Ishikawa (cell line): ENCODE measurements around the gene TMIGD1.

ENCODE experiments used
- CEBPB ChIP-seq: IDR thresholded peaks from 2 replicates; pipeline ENCODE4 v1.6.1; 2012
- CREB1 ChIP-seq: IDR thresholded peaks from 2 replicates; pipeline ENCODE4 v1.6.1; 2012; ENCODE audit warnings: low read depth
- EGR1 ChIP-seq: IDR thresholded peaks from 2 replicates; pipeline ENCODE4 v1.6.1; 2012
- EP300 ChIP-seq: IDR thresholded peaks from 2 replicates; pipeline ENCODE4 v1.6.1; 2012; ENCODE audit warnings: borderline replicate concordance
- FOXM1 ChIP-seq: IDR thresholded peaks from 2 replicates; pipeline ENCODE4 v1.6.1; 2012; ENCODE audit warnings: low read depth, borderline replicate concordance
- NFIC ChIP-seq: IDR thresholded peaks from 2 replicates; pipeline ENCODE4 v1.6.1; 2012
- RAD21 ChIP-seq: IDR thresholded peaks from 2 replicates; pipeline ENCODE4 v1.6.1; 2012; ENCODE audit warnings: low read depth
- REST ChIP-seq: IDR thresholded peaks from 2 replicates; pipeline ENCODE4 v1.6.1; 2012; ENCODE audit warnings: low read depth, mild to moderate bottlenecking
- TAF1 ChIP-seq: IDR thresholded peaks from 2 replicates; pipeline ENCODE4 v1.6.1; 2012; ENCODE audit warnings: low read depth, mild to moderate bottlenecking
- TCF12 ChIP-seq: IDR thresholded peaks from 2 replicates; pipeline ENCODE4 v1.6.1; 2012; ENCODE audit warnings: low read depth
- TEAD4 ChIP-seq: IDR thresholded peaks from 2 replicates; pipeline ENCODE4 v1.6.1; 2012
- YY1 ChIP-seq: IDR thresholded peaks from 2 replicates; pipeline ENCODE4 v1.6.1; 2012; ENCODE audit warnings: low read depth
- ZBTB7A ChIP-seq: IDR thresholded peaks from 2 replicates; pipeline ENCODE4 v1.6.1; 2012; ENCODE audit warnings: low read depth
- TF ChIP-seq, protein P1 (sequence below): IDR thresholded peaks from 2 replicates; pipeline ENCODE4 v1.6.1; 2012
- TF ChIP-seq, protein P2 (sequence below): IDR thresholded peaks from 2 replicates; pipeline ENCODE4 v1.6.1; 2012

Gene TMIGD1, protein sequence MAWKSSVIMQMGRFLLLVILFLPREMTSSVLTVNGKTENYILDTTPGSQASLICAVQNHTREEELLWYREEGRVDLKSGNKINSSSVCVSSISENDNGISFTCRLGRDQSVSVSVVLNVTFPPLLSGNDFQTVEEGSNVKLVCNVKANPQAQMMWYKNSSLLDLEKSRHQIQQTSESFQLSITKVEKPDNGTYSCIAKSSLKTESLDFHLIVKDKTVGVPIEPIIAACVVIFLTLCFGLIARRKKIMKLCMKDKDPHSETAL

GRCh38 chr17:30333503-30334360 lies at the start of gene TMIGD1:
Gene TMIGD1 (minus strand): TSS chr17:30334057. CDS start chr17:30332133, 1,924 bp downstream.
- TF ChIP-seq TAF1 (no peak), RAD21 (no peak), CREB1 (no peak), ZBTB7A (no peak), CEBPB (no peak), TEAD4 (no peak), TCF12 (no peak), YY1 (no peak), EGR1 (no peak), NFIC (no peak), EP300 (no peak), FOXM1 (no peak), REST (no peak)
- TF ChIP-seq, protein P1, sequence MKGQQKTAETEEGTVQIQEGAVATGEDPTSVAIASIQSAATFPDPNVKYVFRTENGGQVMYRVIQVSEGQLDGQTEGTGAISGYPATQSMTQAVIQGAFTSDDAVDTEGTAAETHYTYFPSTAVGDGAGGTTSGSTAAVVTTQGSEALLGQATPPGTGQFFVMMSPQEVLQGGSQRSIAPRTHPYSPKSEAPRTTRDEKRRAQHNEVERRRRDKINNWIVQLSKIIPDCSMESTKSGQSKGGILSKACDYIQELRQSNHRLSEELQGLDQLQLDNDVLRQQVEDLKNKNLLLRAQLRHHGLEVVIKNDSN: no peak
- TF ChIP-seq, protein P2, sequence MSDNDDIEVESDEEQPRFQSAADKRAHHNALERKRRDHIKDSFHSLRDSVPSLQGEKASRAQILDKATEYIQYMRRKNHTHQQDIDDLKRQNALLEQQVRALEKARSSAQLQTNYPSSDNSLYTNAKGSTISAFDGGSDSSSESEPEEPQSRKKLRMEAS: no peak

DNA sequence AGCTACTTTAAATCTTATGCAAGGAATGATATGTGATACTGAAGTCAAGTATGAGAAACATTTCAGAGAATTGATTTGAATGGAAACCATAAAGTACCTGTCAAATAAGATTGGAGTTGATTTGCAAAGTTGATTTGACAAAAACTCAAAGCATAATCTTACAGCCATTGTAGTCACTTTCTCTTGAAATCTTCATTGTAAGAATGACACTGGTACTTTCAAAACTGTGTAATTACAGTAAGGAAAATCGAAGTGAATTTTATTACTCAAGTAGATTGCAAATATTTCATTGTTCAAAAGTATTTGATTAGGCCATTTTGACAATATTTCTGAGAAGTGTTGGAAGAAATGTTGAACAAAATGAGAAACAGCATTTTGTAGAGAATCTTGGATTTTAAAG lies 48.5 kb upstream of the TMIGD1 start:
- no peak for TF ChIP-seq TCF12

DNA sequence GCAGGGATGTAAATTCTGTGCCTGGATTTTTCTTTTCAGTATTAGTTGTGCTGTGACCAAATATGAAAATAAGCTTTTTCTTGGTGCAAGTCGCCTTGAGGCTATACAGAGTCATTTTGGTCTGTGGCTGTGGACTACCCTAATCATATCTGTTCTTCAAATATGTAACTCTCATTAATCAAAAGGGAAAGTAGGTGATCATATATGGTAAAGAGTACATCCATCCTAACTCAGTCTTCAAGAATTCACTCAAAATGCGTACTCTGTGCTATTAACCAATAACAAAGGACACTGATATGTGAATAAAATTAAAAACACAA lies 47.4 kb upstream of the TMIGD1 start:
- TF ChIP-seq EGR1: no peak
- TF ChIP-seq FOXM1: no peak
- no peak for TF ChIP-seq CREB1
- no peak for TF ChIP-seq TEAD4
- TF ChIP-seq YY1: no peak
- no peak for TF ChIP-seq TCF12
- TF ChIP-seq, protein P1: no peak
- no peak for TF ChIP-seq CEBPB
- TF ChIP-seq TAF1: no peak
- TF ChIP-seq EP300: no peak
- no peak for TF ChIP-seq RAD21
- no peak for TF ChIP-seq REST
- TF ChIP-seq, protein P2: no peak
- TF ChIP-seq ZBTB7A: no peak
- no peak for TF ChIP-seq NFIC

DNA sequence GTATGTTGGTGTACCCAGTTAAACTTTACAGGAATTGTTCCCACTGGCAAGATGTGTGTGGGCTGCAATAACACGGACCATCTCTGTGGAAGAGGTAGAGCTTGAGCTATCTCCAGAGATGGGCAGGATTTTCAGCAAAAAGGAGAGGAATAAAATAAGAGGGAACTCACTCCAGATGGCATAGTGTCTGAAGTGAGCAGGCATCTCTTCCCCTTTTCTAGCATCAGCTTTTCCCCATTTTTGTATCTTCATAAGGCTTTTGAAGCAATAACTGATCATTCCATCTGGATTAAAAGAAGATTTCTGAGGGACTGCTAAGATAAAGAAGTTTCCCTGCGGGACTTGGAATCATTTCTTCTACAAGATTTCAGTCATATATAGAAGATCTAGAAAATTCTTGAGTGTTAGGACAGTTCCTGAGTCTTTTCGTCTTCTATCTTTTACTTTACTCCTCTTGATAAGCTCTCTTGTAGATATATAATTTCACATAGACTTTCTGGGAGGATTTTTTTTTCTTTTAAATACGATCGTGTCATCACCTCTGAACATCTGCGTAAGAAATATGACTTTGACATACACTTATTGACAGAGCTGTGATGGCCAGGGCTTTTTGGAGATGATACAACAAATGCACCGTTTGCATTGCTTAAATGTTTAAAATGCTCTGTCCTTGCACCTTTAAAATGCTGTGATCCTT lies 46.9 kb upstream of the TMIGD1 start:
- TF ChIP-seq YY1 (no peak), NFIC (no peak), TEAD4 (no peak), ZBTB7A (no peak), FOXM1 (no peak), CEBPB (no peak), TCF12 (no peak), REST (no peak), EP300 (no peak), RAD21 (no peak), CREB1 (no peak), TAF1 (no peak), EGR1 (no peak)
- TF ChIP-seq, protein P2: no peak
- TF ChIP-seq, protein P1: no peak
